ENCODE results near the gene ELMO1. TPM values are rescaled to one million over a fixed set of nuclear protein-coding genes. Genes with fewer than 3 reads are reported as not detected.
A peak's percentile ranks its signal among the peaks of the same experiment; 100 is the strongest.

ELMO1 gene
- total RNA-seq, 1 donor from 2014 or later: 60.1 TPM

DNA sequence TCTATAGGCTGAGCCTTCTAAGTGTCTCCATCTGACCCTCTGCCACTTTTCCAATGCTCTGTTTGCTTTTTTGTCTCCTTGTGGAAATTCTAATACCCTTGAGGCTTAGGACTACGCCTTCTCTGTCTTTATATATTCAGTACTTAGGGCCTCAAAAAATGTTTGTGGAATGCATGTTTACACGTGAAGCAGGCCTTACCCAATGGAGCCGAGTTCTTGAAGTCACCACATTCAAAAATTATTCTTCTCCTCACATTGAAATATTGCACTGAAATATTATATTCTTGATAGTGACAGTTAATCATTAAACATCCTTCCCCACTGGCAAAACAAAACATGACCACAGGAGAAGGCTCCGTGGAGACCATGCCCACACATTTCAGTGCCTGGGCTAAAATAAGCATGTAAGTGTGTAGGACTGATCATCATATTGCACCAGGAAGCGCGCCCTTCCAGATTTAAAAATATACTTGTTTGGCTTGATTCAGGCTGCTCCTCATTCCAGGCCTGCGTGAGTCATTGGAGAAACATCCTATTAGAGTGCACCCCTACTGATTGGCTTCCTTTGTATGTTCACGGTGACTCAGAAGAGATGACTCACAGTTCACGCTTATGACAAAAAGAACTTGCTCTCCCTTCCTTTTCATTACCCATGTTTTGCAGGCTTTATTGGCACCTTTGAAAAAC lies 416.9 kb downstream of the ELMO1 start:
- H3K4me1 ChIP-seq: peaks cover 23% of the 10 kb centered on the region
- H3K4me3 ChIP-seq: no peak overlapping the region
- H3K36me3 ChIP-seq: no peaks in the 10 kb centered on the region
- no peaks in the 10 kb centered on the region for H3K9me3 ChIP-seq
- H3K27me3 ChIP-seq (ENCODE audit: low read depth): no peaks in the 10 kb centered on the region
- H3K27ac ChIP-seq: peak overlapping the region; percentile 59
- TF ChIP-seq, protein P1, sequence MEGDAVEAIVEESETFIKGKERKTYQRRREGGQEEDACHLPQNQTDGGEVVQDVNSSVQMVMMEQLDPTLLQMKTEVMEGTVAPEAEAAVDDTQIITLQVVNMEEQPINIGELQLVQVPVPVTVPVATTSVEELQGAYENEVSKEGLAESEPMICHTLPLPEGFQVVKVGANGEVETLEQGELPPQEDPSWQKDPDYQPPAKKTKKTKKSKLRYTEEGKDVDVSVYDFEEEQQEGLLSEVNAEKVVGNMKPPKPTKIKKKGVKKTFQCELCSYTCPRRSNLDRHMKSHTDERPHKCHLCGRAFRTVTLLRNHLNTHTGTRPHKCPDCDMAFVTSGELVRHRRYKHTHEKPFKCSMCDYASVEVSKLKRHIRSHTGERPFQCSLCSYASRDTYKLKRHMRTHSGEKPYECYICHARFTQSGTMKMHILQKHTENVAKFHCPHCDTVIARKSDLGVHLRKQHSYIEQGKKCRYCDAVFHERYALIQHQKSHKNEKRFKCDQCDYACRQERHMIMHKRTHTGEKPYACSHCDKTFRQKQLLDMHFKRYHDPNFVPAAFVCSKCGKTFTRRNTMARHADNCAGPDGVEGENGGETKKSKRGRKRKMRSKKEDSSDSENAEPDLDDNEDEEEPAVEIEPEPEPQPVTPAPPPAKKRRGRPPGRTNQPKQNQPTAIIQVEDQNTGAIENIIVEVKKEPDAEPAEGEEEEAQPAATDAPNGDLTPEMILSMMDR (IDR thresholded peaks at IDR 0.05): no peak
- ATAC-seq (peak; percentile 98 to 99), DNase-seq (peak; percentile 50)
- intact Hi-C loops (cut with DNase I): no loop called here

DNA sequence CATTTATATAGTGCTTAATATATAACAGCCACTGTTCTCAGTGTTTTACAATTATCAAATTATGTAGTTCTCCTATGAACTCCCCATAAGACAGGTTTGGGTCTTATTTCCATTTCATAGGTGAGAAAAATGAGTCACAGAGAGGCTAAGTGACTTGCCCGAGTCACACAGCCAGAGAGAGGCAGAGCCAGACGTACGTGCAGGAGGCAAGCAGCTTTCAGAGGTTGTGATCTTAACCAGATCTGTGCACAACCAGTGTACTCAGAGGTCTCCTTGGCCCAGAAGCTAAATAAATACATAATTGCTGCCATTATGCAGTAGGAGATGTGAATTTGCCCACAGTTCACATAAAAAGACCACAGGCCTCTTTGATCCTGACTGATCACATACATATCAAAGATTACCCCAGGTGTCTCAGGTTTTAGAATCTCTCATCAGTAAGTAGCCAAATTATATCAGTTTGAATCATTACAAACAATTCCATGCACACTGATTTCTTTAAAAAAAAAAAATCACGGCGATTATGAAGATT lies 419.7 kb downstream of the ELMO1 start:
- no peaks in the 10 kb centered on the region for H3K27me3 ChIP-seq (ENCODE audit: low read depth)
- intact Hi-C loops (cut with DNase I): no loop called here
- no peak for ATAC-seq
- DNase-seq: no peak
- H3K9me3 ChIP-seq: no peaks in the 10 kb centered on the region
- H3K36me3 ChIP-seq: no peaks in the 10 kb centered on the region
- no peak overlapping the region for H3K4me3 ChIP-seq
- H3K27ac ChIP-seq: no peak overlapping the region
- TF ChIP-seq, protein P1 (IDR thresholded peaks at IDR 0.05): no peak
- H3K4me1 ChIP-seq: peaks cover 23% of the 10 kb centered on the region

DNA sequence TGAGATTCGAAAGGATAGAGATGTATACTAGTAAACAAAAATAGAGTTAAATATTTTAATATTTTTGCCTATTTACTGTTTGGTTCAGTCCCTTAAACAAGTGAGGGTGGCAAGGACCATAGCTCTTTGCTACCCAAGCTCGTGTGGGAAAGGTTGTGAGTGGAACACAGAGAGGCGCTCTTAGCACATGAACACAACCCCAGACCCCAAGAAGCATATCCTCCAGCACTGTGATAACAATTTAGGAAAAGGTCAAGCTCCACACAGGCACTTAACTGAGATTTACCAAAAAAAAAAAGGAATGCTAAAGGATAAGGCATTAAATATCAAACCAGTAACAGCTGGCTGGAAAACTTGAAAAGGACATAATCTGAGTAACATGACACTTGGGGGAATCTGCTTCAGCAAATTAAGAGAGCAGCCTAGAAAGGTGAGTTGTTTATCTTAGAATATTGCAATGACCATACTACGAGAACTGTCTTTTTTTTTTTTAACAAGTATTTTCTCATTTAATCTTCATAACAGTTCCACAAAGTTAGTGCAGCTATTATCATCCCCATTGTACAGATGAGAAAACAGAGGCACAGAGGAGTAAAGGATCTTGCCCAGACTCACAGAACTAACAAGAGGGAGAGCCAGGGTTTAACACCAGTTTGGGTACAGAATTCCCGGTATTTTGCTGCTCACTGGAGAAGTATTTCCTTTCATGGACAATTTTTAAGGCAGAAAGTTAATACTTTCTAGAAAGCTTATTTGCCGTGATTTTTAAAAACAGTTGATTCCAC lies 420.9 kb downstream of the ELMO1 start:
- H3K27ac ChIP-seq: no peak overlapping the region
- DNase-seq (no peak), ATAC-seq (no peak)
- no peaks in the 10 kb centered on the region for H3K27me3 ChIP-seq (ENCODE audit: low read depth)
- no peaks in the 10 kb centered on the region for H3K36me3 ChIP-seq
- intact Hi-C loops (cut with DNase I): no loop called here
- H3K4me3 ChIP-seq: no peak overlapping the region
- TF ChIP-seq, protein P1 (IDR thresholded peaks at IDR 0.05): no peak
- H3K4me1 ChIP-seq: peaks cover 19% of the 10 kb centered on the region
- no peaks in the 10 kb centered on the region for H3K9me3 ChIP-seq

DNA sequence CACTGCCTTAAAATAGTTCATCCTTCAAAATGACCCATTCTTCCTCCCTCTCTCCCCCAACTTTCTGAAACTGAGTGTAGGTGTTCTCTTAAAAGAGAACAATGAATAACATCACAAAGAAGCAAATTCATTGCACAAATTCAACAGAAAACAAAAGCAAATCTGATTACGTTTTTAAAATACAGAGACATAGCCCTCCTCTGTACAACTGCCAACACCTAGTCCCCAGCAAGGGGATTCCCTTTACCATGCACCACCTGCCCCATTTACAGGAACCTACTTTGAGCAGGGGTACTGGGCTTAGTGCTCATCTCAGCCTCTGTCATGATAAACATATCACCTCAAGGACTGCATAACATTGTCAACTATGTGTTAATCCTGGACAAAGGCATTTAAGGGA lies 421.6 kb downstream of the ELMO1 start:
- no peaks in the 10 kb centered on the region for H3K9me3 ChIP-seq
- peaks cover 13% of the 10 kb centered on the region for H3K4me1 ChIP-seq
- DNase-seq (no peak), ATAC-seq (no peak)
- TF ChIP-seq, protein P1 (IDR thresholded peaks at IDR 0.05): no peak
- H3K27me3 ChIP-seq (ENCODE audit: low read depth): no peaks in the 10 kb centered on the region
- H3K27ac ChIP-seq: no peak overlapping the region
- intact Hi-C loops (cut with DNase I): no loop called here
- no peaks in the 10 kb centered on the region for H3K36me3 ChIP-seq
- H3K4me3 ChIP-seq: no peak overlapping the region

DNA sequence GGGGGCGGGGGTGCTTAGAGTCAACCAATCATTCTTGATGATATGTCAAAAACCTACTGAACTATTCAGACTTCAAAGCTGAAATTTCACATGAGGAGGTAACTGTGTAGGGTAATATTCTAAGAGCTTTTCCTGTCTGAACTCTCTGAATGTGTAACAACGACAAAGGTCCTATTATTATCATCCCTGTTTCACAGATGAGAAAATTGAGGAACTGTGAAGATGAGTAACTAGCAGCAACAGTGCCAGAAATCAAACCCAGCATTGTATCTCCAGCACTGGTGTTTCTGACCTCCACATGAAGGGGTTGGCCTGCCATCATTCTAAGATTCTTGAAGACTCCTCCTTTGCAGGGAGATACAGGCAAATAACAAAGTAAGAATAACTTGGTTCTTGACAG lies 429.7 kb downstream of the ELMO1 start:
- H3K27ac ChIP-seq: no peak overlapping the region
- intact Hi-C loops (cut with DNase I): no loop called here
- no peaks in the 10 kb centered on the region for H3K36me3 ChIP-seq

More for the DNA sequence above, 429.7 kb downstream of the ELMO1 start:
- ATAC-seq (no peak), DNase-seq (no peak)
- Histone ChIP-seq H3K4me3 (no peak overlapping the region), H3K27me3 (ENCODE audit: low read depth) (no peaks in the 10 kb centered on the region), H3K9me3 (no peaks in the 10 kb centered on the region), H3K4me1 (peaks cover 8% of the 10 kb centered on the region)
- TF ChIP-seq, protein P1 (IDR thresholded peaks at IDR 0.05): no peak

Measured in lower lobe of right lung (tissue), 2 donors.